ENCODE results near the gene DPPA4.

- TF ChIP-seq CTCF (IDR thresholded peaks at IDR 0.05) (no peak), POLR2A (IDR thresholded peaks at IDR 0.05) (no peak), EP300 (IDR thresholded peaks at IDR 0.05) (no peak)
Observed at GRCh38 chr3:109316162-109316730, 21.1 kb downstream of the DPPA4 start, which contains the start of gene DPPA2.

Measured in tibial nerve (tissue), 4 donors.